Psoas muscle (tissue), 8 donors: ENCODE results near the gene APOB. TPM values are rescaled to one million over a fixed set of nuclear protein-coding genes. Genes with fewer than 3 reads are reported as not detected.

Experiments
- ATAC-seq, 4 donors: fragments of 200-7000 bp; cut with Tn5 transposase; one replicate each; pipeline ENCODE4 v1.9.1; 2020; ENCODE audit warnings: moderate library complexity in 3 of 4, mild to moderate bottlenecking in 2 of 4
- DNase-seq, 2 donors: peaks; one replicate each; pipeline ENCODE4 v3.0.0-alpha.2; 2020
- H3K27ac ChIP-seq: fragments of 200-600 bp; one replicate; pipeline ENCODE4 v1.8.0; 2022
- H3K27me3 ChIP-seq, 3 donors: fragments of 200-600 bp in 1 of 3; one replicate each; pipeline versions ENCODE4 v1.6.1 to v1.8.0; 2013 to 2022; ENCODE audit warnings: low read length in 2 of 3, mild to moderate bottlenecking in 2 of 3, moderate library complexity in 1 of 3; ENCODE audit not compliant: insufficient read depth in 3 of 3
- H3K36me3 ChIP-seq, 2 donors: fragments of 200-600 bp in 1 of 2; one replicate each; pipeline versions ENCODE4 v1.6.1 to v1.8.0; 2013 to 2022; ENCODE audit warnings: low read depth in 1 of 2, mild to moderate bottlenecking in 1 of 2, moderate library complexity in 1 of 2; ENCODE audit not compliant: insufficient read depth in 1 of 2
- H3K4me1 ChIP-seq: fragments of 200-600 bp; one replicate; pipeline ENCODE4 v1.8.0; 2022
- H3K4me3 ChIP-seq: fragments of 200-600 bp; one replicate; pipeline ENCODE4 v1.8.0; 2022; ENCODE audit warnings: mild to moderate bottlenecking
- H3K9me3 ChIP-seq: fragments of 200-600 bp; one replicate; pipeline ENCODE4 v1.8.0; 2022
- WGBS, 3 donors: extraction: QIAGEN DNeasy Blood & Tissue Kit; methylation state at CpG; one replicate each; pipeline versions ENCODE4 v1.1.6 to v1.1.7; 2013; 5-methylcytosine and 5-hydroxymethylcytosine counted together
- intact Hi-C, 2 donors: fragments of 100-400 bp; cut with DNase I; formaldehyde crosslinking; loops; one replicate each; pipeline versions ENCODE4 v1.11.0 to v1.14.2; 2022
- polyA plus RNA-seq, 3 donors: library from polyadenylated mRNA; stranded (reverse); fragments of 200-250 nt; gene quantifications; one replicate each; pipeline ENCODE4 v1.2.3, GENCODE V29; 2013
- total RNA-seq, 4 donors: library from RNA; stranded (reverse); fragmentation: NEBNext Ultra II Directional in 2 of 4; extraction: Animal tissue kit (Norgen Biotek cat#: 25700) in 2 of 4; gene quantifications; one replicate each; pipeline versions ENCODE4 v1.2.1 to v1.2.4, GENCODE V29; 2021 to 2023
- TF ChIP-seq, protein P1 (sequence below): fragments of 200-600 bp; IDR thresholded peaks from one replicate; pipeline ENCODE4 v1.8.0; 2022; ENCODE audit warnings: antibody characterized with exemption
- donor health status: healthy with polysubstance abuse.
- donor health status: DM: no; HTN: no; CAD: no; lungs with moderate emphysema.
- donor health status: Bipolar disorder and iron deficiency.
- donor health status: healthy.
- donor health status: DM: yes; HTN: yes; CAD: no.
- donor health status: DM: no; HTN: no; CAD: no.
- donor health status: DM: no; HTN: no; CAD: no.
- donor health status: DM: yes; HTN: yes; CAD: no.

APOB gene
- total and polyA plus RNA-seq, 7 donors = 0.03 to 0.64 (median 0.34) TPM

DNA sequence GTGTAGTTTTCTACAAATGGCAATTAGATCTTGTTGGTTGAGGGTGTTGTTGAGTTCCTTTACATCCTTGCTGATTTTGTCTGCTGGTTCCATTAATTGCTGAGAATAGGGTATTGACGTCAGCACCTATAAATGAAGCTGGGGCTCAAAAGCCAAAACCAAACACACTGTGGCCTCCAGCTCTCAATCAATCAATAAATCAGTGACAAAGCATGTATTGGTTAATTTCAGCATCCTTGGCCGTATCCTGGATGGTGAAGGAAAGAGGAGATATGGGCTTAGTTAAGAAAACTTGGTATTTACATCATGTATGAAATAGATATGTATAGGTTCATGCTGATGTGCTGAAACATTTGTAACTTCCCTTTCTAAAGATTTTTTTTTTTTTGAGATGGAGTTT is 13.2 kb upstream of the APOB start:
- intact Hi-C loops = no loop called here
- H3K4me1 ChIP-seq = no peaks in the 10 kb centered on the region

DNA sequence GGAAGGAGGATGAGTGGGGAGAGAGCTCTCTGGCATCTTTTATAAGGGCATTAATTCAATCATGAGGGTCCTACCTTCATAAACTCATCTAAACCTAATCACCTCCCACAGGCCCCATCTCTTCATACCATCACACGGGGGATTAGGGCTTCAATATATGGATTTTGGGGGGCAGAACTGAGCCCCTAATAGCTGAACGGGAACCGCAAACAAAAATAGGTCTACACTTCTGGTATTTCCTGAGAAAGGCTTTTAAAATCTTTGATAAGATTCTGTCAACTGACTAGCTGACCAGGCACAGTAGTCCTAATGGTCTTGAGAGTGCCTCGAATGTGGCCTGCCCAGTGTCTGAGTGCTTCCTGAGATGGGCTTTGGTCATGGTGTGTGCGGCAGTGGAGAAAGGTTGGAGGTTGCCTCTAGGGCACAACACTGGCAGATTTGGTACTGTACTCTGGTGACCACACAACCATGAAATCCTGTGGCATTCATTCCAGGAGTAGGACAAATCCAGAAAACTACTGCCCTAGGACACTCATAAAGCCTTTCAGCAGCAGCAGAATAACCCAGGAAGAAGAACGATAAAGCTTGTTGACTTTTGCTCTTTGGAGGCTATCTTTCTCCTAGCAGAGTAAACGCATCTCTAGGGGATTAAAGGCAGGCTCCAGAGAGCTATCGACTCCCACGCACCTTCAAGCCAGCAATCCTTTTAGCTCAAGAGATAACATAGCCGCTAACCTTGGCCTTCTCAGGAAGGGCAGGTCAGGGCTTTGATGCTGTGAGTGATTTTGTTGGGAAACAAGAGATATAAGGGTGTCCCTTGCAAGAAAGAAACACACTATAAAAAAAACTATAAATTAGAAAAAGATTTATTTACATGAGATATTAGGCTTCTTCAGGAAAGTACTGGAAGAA is 12.3 kb upstream of the APOB start:
- no peak for ATAC-seq
- Histone ChIP-seq H3K36me3 (no peaks in the 10 kb centered on the region), H3K4me3 (no peak overlapping the region), H3K4me1 (no peaks in the 10 kb centered on the region), H3K27ac (no peak overlapping the region), H3K9me3 (no peaks in the 10 kb centered on the region), H3K27me3 (no peaks in the 10 kb centered on the region)
- WGBS, 3 donors = 81 to 86% (median 83%) methylated on average over 10 of the region's 10 CpGs
- intact Hi-C loops = no loop called here
- TF ChIP-seq, protein P1, sequence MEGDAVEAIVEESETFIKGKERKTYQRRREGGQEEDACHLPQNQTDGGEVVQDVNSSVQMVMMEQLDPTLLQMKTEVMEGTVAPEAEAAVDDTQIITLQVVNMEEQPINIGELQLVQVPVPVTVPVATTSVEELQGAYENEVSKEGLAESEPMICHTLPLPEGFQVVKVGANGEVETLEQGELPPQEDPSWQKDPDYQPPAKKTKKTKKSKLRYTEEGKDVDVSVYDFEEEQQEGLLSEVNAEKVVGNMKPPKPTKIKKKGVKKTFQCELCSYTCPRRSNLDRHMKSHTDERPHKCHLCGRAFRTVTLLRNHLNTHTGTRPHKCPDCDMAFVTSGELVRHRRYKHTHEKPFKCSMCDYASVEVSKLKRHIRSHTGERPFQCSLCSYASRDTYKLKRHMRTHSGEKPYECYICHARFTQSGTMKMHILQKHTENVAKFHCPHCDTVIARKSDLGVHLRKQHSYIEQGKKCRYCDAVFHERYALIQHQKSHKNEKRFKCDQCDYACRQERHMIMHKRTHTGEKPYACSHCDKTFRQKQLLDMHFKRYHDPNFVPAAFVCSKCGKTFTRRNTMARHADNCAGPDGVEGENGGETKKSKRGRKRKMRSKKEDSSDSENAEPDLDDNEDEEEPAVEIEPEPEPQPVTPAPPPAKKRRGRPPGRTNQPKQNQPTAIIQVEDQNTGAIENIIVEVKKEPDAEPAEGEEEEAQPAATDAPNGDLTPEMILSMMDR = no peak
- DNase-seq = no peak

More for the DNA sequence above, 13.2 kb upstream of the APOB start:
- DNase-seq = no peak
- WGBS, 3 donors = 87 to 94% (median 93%) methylated on average over 2 of the region's 2 CpGs
- no peak overlapping the region for H3K4me3 ChIP-seq
- H3K36me3 ChIP-seq = no peaks in the 10 kb centered on the region
- no peaks in the 10 kb centered on the region for H3K27me3 ChIP-seq
- no peak overlapping the region for H3K27ac ChIP-seq
- TF ChIP-seq, protein P1 = no peak
- no peaks in the 10 kb centered on the region for H3K9me3 ChIP-seq
- no peak for ATAC-seq

DNA sequence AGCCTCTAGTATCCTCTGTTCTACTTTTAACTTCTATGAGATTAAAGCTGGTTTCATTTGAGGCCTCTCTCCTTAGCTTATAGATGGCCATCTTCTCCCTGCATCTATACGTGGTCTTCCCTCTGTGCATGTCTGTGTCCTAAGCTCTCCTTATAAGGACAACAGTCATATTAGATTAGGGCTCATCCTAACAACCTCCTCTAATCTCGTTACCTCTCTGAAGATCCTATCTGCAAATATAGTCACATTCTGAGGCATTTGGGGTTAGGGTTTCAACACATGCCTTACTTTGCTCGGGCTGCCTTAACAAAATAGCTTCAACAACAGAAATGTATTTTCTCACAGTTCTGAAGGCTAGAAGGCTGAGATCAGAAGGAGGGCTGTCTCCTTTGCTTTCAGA is 11.6 kb upstream of the APOB start:
- Histone ChIP-seq H3K4me1 (no peaks in the 10 kb centered on the region), H3K9me3 (no peaks in the 10 kb centered on the region), H3K36me3 (no peaks in the 10 kb centered on the region), H3K27me3 (no peaks in the 10 kb centered on the region), H3K4me3 (no peak overlapping the region), H3K27ac (no peak overlapping the region)
- DNase-seq (no peak), ATAC-seq (no peak)
- WGBS, 3 donors = 82 to 87% (median 83%) methylated on average over 3 of the region's 3 CpGs
- TF ChIP-seq, protein P1 = no peak
- intact Hi-C loops = no loop called here

DNA sequence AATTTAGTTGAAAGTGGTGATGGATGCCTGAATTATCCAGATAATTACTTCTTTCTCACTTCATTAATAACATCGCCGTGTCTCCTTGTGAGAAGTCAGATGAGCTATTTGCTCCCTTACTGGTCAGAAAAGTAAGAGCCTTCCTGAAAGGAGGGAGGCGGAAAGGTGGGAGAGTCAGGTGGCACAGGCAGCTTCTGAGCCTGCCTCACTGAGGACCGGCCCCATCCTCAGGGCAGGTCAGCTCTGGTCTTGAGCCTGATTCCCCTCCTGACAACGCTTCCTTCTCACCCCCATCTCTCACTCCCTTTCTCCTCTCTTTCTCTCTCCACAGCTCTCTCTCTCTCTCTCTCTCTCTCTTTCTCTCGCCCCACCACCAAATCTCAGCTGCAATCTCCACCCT is 10.1 kb upstream of the APOB start:
- Histone ChIP-seq H3K4me3 (no peak overlapping the region), H3K9me3 (no peaks in the 10 kb centered on the region), H3K27ac (no peak overlapping the region), H3K36me3 (no peaks in the 10 kb centered on the region), H3K27me3 (no peaks in the 10 kb centered on the region), H3K4me1 (no peaks in the 10 kb centered on the region)
- no peak for DNase-seq
- intact Hi-C loops = no loop called here
- TF ChIP-seq, protein P1 = no peak
- no peak for ATAC-seq
- 87 to 93% (median 93%) methylated on average over 6 of the region's 6 CpGs for WGBS, 3 donors
